ENCODE results near the gene CX3CL1. TPM values are rescaled to one million over a fixed set of nuclear protein-coding genes. Genes with fewer than 3 reads are reported as not detected.

Gene CX3CL1
- total and polyA plus RNA-seq, 2 of the 13 experiments (the other 11 are each of a cell fraction or from before 2014, with no cell fraction given): 57.3 to 60.8 TPM

DNA sequence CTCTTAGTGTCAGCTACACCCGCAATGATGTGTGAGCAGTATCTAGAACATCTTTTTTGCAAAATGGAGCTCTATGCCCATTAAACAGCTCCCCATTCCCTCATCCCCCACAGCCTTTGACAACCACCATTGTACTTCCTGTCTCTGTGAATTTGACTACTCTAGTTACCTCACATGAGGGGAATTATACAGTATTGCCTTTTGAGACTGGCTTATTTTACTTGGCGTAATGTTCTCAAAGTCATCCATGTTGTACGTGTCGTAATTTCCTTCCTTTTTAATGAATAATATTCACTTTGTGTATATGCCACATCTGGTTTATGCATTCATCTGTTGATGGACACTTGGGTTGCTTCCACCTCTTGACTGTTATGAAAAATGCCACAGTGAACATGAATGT lies 36.9 kb upstream of the CX3CL1 start (continued):
- TF ChIP-seq, protein P1, sequence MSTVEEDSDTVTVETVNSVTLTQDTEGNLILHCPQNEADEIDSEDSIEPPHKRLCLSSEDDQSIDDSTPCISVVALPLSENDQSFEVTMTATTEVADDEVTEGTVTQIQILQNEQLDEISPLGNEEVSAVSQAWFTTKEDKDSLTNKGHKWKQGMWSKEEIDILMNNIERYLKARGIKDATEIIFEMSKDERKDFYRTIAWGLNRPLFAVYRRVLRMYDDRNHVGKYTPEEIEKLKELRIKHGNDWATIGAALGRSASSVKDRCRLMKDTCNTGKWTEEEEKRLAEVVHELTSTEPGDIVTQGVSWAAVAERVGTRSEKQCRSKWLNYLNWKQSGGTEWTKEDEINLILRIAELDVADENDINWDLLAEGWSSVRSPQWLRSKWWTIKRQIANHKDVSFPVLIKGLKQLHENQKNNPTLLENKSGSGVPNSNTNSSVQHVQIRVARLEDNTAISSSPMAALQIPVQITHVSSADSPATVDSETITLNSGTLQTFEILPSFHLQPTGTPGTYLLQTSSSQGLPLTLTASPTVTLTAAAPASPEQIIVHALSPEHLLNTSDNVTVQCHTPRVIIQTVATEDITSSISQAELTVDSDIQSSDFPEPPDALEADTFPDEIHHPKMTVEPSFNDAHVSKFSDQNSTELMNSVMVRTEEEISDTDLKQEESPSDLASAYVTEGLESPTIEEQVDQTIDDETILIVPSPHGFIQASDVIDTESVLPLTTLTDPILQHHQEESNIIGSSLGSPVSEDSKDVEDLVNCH (CRISPR knock-in tag; IDR thresholded peaks at IDR 0.05): no peak
- TF ChIP-seq ZNF747 (CRISPR knock-in tag; IDR thresholded peaks at IDR 0.05; ENCODE audit: borderline replicate concordance): no peak
- no peak for TF ChIP-seq PRPF4 (IDR thresholded peaks at IDR 0.05; ENCODE audit: low read depth, low read length, poor library complexity, severe bottlenecking)

DNA sequence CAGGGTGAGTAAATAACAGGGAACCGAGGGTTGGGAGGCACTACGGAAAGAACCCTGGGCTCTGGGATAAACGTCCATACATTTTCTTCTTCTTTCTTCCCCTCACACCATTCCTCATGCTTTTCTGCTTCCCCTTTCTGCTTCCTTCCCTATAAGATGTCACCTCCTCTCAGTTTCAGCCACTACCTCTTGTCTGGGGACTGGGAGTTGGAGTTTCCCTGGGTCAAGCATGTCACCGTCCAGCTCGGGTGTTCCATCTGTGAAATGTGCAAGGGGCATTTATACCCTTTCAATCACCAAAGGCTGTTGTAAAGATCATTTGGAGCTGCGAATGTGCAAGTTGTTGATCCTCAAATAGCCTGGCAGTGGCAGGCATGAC lies 31.2 kb upstream of the CX3CL1 start:
- no peak for FAIRE-seq
- no peak overlapping the region for H2AFZ ChIP-seq (ENCODE audit: low read length)

More for the DNA sequence above, 31.2 kb upstream of the CX3CL1 start:
- in situ Hi-C loops (cut with HindIII; ENCODE audit: extremely low pct_ligation_motif_present, low pct_unique_long_range_greater_than_20kb) (no loop called here), intact Hi-C loops (cut with micrococcal nuclease; ENCODE audit: unreplicated experiment) (no loop called here)
- Histone ChIP-seq H3K4me1 (ENCODE audit: insufficient read depth, low read length) (peaks cover 40% of the 10 kb centered on the region), H3K79me2 (ENCODE audit: insufficient read depth, low read length) (no peaks in the 10 kb centered on the region), H3K4me3 (replicated peaks in 1 of 3; ENCODE audit: insufficient read depth in 1 of 3, low read depth in 2 of 3, low read length in 3 of 3) (no peak overlapping the region), H4K20me1 (ENCODE audit: insufficient read depth, low read length) (no peaks in the 10 kb centered on the region), H3K9ac (ENCODE audit: insufficient read depth, low read depth, low read length) (no peak overlapping the region), H3K36me3 (replicated peaks in 1 of 2; ENCODE audit: control insufficient read depth in 1 of 2, insufficient read depth in 2 of 2, low read length in 2 of 2) (no peaks in the 10 kb centered on the region), H3K4me2 (ENCODE audit: low read depth, low read length) (no peak overlapping the region), H3K27ac (ENCODE audit: extremely low read length, insufficient read depth, low read length) (no peak overlapping the region), H3K27me3 (ENCODE audit: control insufficient read depth in 1 of 2, insufficient read depth in 2 of 2, low read length in 2 of 2) (peaks cover 2 to 17% of the 10 kb centered on the region in 2 experiments; a peak in 3 of 5 replicates), H3K9me3 (ENCODE audit: low read length) (no peaks in the 10 kb centered on the region)
- TF ChIP-seq, protein P2, sequence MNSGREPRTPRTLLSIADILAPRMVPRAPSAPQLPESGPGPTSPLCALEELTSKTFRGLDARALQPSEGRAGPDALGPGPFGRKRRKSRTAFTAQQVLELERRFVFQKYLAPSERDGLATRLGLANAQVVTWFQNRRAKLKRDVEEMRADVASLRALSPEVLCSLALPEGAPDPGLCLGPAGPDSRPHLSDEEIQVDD (CRISPR knock-in tag; IDR thresholded peaks at IDR 0.05; ENCODE audit: borderline replicate concordance): no peak
- TF ChIP-seq ZNF605 (CRISPR knock-in tag; IDR thresholded peaks at IDR 0.05): no peak
- no peak for TF ChIP-seq FOXK2 (IDR thresholded peaks at IDR 0.05)
- TF ChIP-seq PHB2 (IDR thresholded peaks at IDR 0.05; ENCODE audit: partially characterized antibody): no peak
- ChIA-PET CTCF (ENCODE audit: low intra/inter-chr PET ratio, low total read pairs) (no interaction called here), POLR2A (interaction anchor here (1.8 kb wide), 1 partner anchor 31 kb away, joined by 9 read pairs; the partner anchor contains the start of gene CX3CL1)
- BruUV-seq (replicated peaks): no TSS peak
- no peak for DNase-seq (ENCODE audit: low spot score)
- ATAC-seq: no peak
- WGBS (ENCODE audit: low lambda C conversion rate): 23% methylated on average over 6 of the region's 6 CpGs

All from HepG2 (cell line).